Natural killer cell (primary cell): ENCODE data around the gene KMT5B. TPM values are rescaled to one million over a fixed set of nuclear protein-coding genes. Genes with fewer than 3 reads are reported as not detected.
A peak's percentile ranks its signal among the peaks of the same experiment; 100 is the strongest.

Source experiments
- ATAC-seq, 3 donors: fragments of 150-1000 bp in 2 of 3; fragments of 200-7000 bp in 1 of 3; cut with Tn5 transposase; 1 replicate in 1 of 3; 2 replicates in 2 of 3; pipeline ENCODE4 v1.10.0; 2021; ENCODE audit warnings: mild to moderate bottlenecking in 2 of 3, moderate library complexity in 2 of 3
- DNase-seq, 2 donors: peaks; one replicate each; pipeline versions ENCODE4 v3.0.0 to v3.0.0-alpha.2; 2013 to 2021; ENCODE audit warnings: mixed read lengths in 1 of 2
- H3K27ac ChIP-seq: one replicate; pipeline ENCODE4 v1.5.1; 2013; ENCODE audit warnings: mild to moderate bottlenecking, low read length
- H3K27me3 ChIP-seq: one replicate; pipeline ENCODE4 v1.6.1; 2013; ENCODE audit warnings: low read length; ENCODE audit not compliant: control insufficient read depth, insufficient read depth
- H3K36me3 ChIP-seq: one replicate; pipeline ENCODE4 v1.6.1; 2013; ENCODE audit warnings: low read length; ENCODE audit not compliant: control insufficient read depth, insufficient read depth
- H3K4me1 ChIP-seq: one replicate; pipeline ENCODE4 v1.6.1; 2013; ENCODE audit warnings: low read length; ENCODE audit not compliant: control insufficient read depth, insufficient read depth
- H3K4me3 ChIP-seq: one replicate; pipeline ENCODE4 v1.5.1; 2013; ENCODE audit warnings: low read length
- H3K9me3 ChIP-seq: one replicate; pipeline ENCODE4 v1.6.1; 2013; ENCODE audit warnings: low read length; ENCODE audit not compliant: control insufficient read depth, insufficient read depth
- H3K27ac Mint-ChIP-seq, 2 donors: one replicate each; pipeline ENCODE4 v1.8.0; 2022; ENCODE audit warnings: mild to moderate bottlenecking in 2 of 2, mixed read lengths in 2 of 2, moderate library complexity in 1 of 2
- H3K27me3 Mint-ChIP-seq, 2 donors: one replicate each; pipeline ENCODE4 v1.8.0; 2022; ENCODE audit warnings: low read depth in 2 of 2, mixed read lengths in 2 of 2
- H3K36me3 Mint-ChIP-seq: one replicate; pipeline ENCODE4 v1.8.0; 2022; ENCODE audit warnings: mixed read lengths
- H3K4me1 Mint-ChIP-seq, 2 donors: one replicate each; pipeline ENCODE4 v1.8.0; 2022; ENCODE audit warnings: mixed read lengths in 2 of 2
- H3K4me3 Mint-ChIP-seq: one replicate; pipeline ENCODE4 v1.8.0; 2022; ENCODE audit warnings: mild to moderate bottlenecking, moderate library complexity, mixed read lengths
- H3K9me3 Mint-ChIP-seq, 2 donors: one replicate each; pipeline ENCODE4 v1.8.0; 2022; ENCODE audit warnings: mixed read lengths in 2 of 2
- WGBS: methylation state at CpG from one replicate; pipeline ENCODE4 v1.1.7; 2013; ENCODE audit warnings: missing lambda C conversion rate; ENCODE audit not compliant: insufficient coverage; 5-methylcytosine and 5-hydroxymethylcytosine counted together
- intact Hi-C: fragments of 100-400 bp; cut with micrococcal nuclease; formaldehyde crosslinking; loops from one replicate; pipeline ENCODE4 v1.14.2; 2022
- total RNA-seq, 4 donors: library from RNA; stranded (reverse); fragments of 120-200 nt in 1 of 4; gene quantifications; one replicate each; pipeline versions ENCODE4 v1.2.3 to v1.2.4, GENCODE V29; 2013 to 2022
- TF ChIP-seq, protein P1 (sequence below): fragments of 200-600 bp; IDR thresholded peaks from one replicate; pipeline ENCODE4 v1.8.0; 2022; ENCODE audit warnings: antibody characterized with exemption

The KMT5B gene
- total RNA-seq, 3 donors from 2014 or later (not counting 1 experiment from before 2014, with no cell fraction given): 45.0 to 60.1 (median 55.6) TPM

DNA sequence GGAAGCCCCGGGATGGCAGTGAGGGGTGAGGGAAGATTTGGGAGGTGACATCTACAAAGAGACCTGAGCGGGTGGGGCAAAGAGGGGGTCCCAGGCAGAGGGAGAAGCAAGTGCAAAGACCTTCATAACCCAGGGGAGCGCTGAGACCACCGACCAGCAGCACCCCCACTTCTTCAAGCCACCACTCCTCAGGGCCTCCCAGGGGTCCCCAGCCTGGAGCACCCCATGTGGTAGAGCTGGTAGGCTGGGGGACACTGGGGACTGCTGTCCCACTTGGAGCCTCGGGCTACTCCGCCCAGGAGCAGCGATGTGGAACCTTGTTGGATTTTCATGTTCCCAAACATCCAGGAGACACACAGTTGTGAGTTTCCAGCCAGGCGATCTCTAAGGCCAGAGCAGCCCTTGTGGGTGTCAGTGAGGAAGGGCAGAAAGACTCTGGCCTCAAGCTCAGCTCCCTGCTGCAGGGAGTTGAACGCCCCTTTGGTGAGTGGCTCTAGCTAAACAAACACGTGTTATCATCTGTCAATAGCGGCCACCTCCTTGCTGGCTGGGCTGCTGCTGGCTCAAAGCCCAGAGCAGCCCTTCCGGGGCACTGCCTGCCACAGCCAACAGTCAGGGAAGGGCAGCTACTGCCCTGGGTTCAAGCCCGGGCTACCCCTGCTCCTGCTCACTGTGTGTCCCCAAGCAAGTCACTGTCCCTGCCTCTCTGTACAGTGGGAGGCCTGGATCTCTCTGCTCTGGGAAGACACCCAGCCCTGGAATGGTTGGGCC lies 66.2 kb downstream of the KMT5B start:
- H3K4me1 ChIP-seq: peaks cover 26% of the 10 kb centered on the region
- H3K36me3 Mint-ChIP-seq: no peaks in the 10 kb centered on the region
- TF ChIP-seq, protein P1, sequence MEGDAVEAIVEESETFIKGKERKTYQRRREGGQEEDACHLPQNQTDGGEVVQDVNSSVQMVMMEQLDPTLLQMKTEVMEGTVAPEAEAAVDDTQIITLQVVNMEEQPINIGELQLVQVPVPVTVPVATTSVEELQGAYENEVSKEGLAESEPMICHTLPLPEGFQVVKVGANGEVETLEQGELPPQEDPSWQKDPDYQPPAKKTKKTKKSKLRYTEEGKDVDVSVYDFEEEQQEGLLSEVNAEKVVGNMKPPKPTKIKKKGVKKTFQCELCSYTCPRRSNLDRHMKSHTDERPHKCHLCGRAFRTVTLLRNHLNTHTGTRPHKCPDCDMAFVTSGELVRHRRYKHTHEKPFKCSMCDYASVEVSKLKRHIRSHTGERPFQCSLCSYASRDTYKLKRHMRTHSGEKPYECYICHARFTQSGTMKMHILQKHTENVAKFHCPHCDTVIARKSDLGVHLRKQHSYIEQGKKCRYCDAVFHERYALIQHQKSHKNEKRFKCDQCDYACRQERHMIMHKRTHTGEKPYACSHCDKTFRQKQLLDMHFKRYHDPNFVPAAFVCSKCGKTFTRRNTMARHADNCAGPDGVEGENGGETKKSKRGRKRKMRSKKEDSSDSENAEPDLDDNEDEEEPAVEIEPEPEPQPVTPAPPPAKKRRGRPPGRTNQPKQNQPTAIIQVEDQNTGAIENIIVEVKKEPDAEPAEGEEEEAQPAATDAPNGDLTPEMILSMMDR: no peak
- DNase-seq: no peak
- H3K36me3 ChIP-seq: no peaks in the 10 kb centered on the region
- intact Hi-C loops: no loop called here
- no peak for ATAC-seq
- peaks cover 0 to 14% of the 10 kb centered on the region in 2 donors for H3K4me1 Mint-ChIP-seq
- H3K27ac ChIP-seq: no peak overlapping the region
- no peaks in the 10 kb centered on the region for H3K9me3 ChIP-seq
- WGBS: 67% methylated on average over 13 of the region's 13 CpGs
- no peak overlapping the region for H3K4me3 Mint-ChIP-seq
- peak overlapping the region in 1 of 2 donors; percentile 31 for H3K27ac Mint-ChIP-seq
- H3K4me3 ChIP-seq: no peak overlapping the region
- H3K9me3 Mint-ChIP-seq: no peaks in the 10 kb centered on the region
- no peaks in the 10 kb centered on the region for H3K27me3 Mint-ChIP-seq
- H3K27me3 ChIP-seq: no peaks in the 10 kb centered on the region

DNA sequence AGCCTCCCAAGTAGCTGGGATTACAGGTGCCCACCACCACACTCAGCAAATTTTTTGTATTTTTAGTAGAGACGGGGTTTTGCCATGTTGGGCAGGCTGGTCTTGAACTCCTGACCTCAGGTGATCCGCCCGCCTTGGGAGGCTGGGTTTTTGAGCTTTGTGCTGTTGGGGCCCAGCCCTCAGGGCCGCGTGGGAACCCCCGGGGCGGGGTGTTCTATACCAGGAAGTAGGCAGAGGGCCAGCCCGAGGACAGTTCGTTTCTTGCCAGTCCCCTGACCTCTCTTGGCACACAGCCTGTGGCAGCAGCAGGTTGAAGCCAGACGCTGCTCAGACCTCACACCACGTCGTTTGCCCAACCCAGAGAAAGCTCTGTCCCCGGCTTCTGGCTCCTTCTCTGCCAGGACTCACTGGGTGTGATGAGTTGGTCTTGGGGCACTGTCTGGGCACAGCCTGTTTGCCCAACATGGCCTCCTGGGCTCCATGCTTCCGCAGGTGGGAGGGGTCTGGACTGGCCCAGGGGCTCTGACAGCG lies 67.0 kb downstream of the KMT5B start:
- intact Hi-C loops: no loop called here
- H3K27me3 Mint-ChIP-seq: no peaks in the 10 kb centered on the region
- Histone ChIP-seq H3K4me1 (peaks cover 34% of the 10 kb centered on the region), H3K36me3 (no peaks in the 10 kb centered on the region), H3K4me3 (no peak overlapping the region), H3K9me3 (no peaks in the 10 kb centered on the region), H3K27me3 (no peaks in the 10 kb centered on the region), H3K27ac (no peak overlapping the region)
- H3K36me3 Mint-ChIP-seq: no peaks in the 10 kb centered on the region
- ATAC-seq (peak in 2 of 3 donors; percentile 46 to 53), DNase-seq (no peak)
- no peak overlapping the region for H3K4me3 Mint-ChIP-seq
- WGBS: 54% methylated on average over 15 of the region's 15 CpGs
- peak overlapping the region in 1 of 2 donors; percentile 31 for H3K27ac Mint-ChIP-seq
- TF ChIP-seq, protein P1: no peak
- H3K9me3 Mint-ChIP-seq: no peaks in the 10 kb centered on the region
- peaks cover 0 to 12% of the 10 kb centered on the region in 2 donors for H3K4me1 Mint-ChIP-seq

DNA sequence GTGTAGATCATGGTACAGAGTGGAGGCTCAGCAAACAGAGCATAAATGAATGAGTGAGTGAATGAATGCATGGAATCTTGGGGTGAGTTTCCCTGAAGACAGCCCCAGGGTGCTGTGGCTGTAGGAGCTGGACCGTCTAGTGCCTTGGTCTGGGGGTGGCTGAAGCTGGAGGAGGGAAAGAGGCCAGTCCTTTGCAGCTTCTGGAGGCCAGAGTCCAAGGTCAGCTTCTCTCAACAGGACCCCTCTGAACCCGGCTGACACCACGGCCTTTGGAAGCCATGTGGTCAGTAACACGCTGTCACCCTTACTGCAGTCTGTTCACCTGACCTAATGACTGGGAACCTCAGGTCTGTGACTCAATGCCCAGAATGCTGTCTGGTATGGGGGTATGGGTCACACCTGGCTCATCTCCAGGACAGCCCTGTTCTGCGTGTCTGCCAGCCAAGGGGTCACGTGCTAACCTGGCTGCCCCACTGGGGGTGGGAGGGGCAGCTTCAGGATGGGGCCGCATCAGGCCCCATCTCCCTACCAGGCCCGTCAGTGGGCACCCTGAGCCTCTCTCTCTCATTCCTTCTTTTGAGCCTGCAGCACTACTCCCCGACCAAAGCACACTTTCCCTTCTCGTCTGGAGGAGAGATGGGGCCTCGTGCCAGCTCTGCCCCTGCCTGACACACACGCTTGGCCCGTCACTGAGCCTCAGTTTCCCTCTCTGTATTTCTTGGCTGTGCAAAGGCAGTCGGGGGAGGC lies 67.8 kb downstream of the KMT5B start:
- H3K9me3 Mint-ChIP-seq: no peaks in the 10 kb centered on the region
- peaks cover 34% of the 10 kb centered on the region for H3K4me1 ChIP-seq
- 85% methylated on average over 14 of the region's 14 CpGs for WGBS

More for the DNA sequence above, 67.8 kb downstream of the KMT5B start:
- Histone ChIP-seq H3K27ac (no peak overlapping the region), H3K36me3 (no peaks in the 10 kb centered on the region), H3K4me3 (no peak overlapping the region), H3K9me3 (no peaks in the 10 kb centered on the region), H3K27me3 (no peaks in the 10 kb centered on the region)
- intact Hi-C loops: no loop called here
- ATAC-seq: no peak
- Mint-ChIP-seq H3K27me3 (no peaks in the 10 kb centered on the region), H3K4me1 (peaks cover 0 to 12% of the 10 kb centered on the region in 2 donors), H3K27ac (peak overlapping the region in 1 of 2 donors; percentile 31), H3K36me3 (no peaks in the 10 kb centered on the region), H3K4me3 (no peak overlapping the region)
- TF ChIP-seq, protein P1: no peak
- DNase-seq: no peak
